GM12801 (cell line): Measurements from ENCODE around the gene STING1.

Experiments
- CTCF ChIP-seq: IDR thresholded peaks from one replicate; pipeline ENCODE4 v1.5.1; 2011; ENCODE audit warnings: control low read depth; ENCODE audit not compliant: insufficient read length; ENCODE audit errors: extremely low read depth

The STING1 gene

GRCh38 chr5:139454568-139455290 lies 27.8 kb downstream of the STING1 start:
- TF ChIP-seq CTCF = no peak

GRCh38 chr5:139453683-139454567 lies 28.6 kb downstream of the STING1 start:
- no peak for TF ChIP-seq CTCF

- no peak for TF ChIP-seq CTCF
Observed at GRCh38 chr5:139451878-139452660, 30.5 kb downstream of the STING1 start.

GRCh38 chr5:139451176-139451575 lies 31.4 kb downstream of the STING1 start:
- no peak for TF ChIP-seq CTCF

- no peak for TF ChIP-seq CTCF
Observed at GRCh38 chr5:139446956-139447779, 35.4 kb downstream of the STING1 start.

GRCh38 chr5:139445325-139446170 lies 37.0 kb downstream of the STING1 start:
- no peak for TF ChIP-seq CTCF
